Mesendoderm (in vitro differentiated cells): ENCODE results near the gene MARCHF9.

ENCODE experiments used
- DNase-seq: peaks from one replicate; pipeline ENCODE4 v3.0.0; 2013
- H2AK5ac ChIP-seq: 2 replicates; pipeline ENCODE4 v1.6.1; 2013; ENCODE audit warnings: low read length, inconsistent platforms
- H2BK120ac ChIP-seq: 2 replicates; pipeline ENCODE4 v1.6.1; 2013; ENCODE audit warnings: low read depth, mild to moderate bottlenecking, low read length, moderate library complexity, mixed read lengths
- H2BK15ac ChIP-seq: replicated peaks from 2 replicates; pipeline ENCODE4 v1.6.1; 2013; ENCODE audit warnings: low read depth, mild to moderate bottlenecking, moderate library complexity
- H2BK5ac ChIP-seq: 2 replicates; pipeline ENCODE4 v1.6.1; 2013; ENCODE audit warnings: low read length, inconsistent platforms
- H3K18ac ChIP-seq: 2 replicates; pipeline ENCODE4 v1.6.1; 2013; ENCODE audit warnings: mild to moderate bottlenecking, low read length, mixed read lengths
- H3K23ac ChIP-seq: one replicate; pipeline ENCODE4 v1.6.1; 2013; ENCODE audit warnings: low read length
- H3K27ac ChIP-seq: 2 replicates; pipeline ENCODE4 v1.5.1; 2013; ENCODE audit warnings: low read depth, mild to moderate bottlenecking, inconsistent platforms, low read length, moderate library complexity
- H3K27me3 ChIP-seq: 2 replicates; pipeline ENCODE4 v1.6.1; 2013; ENCODE audit warnings: low read length, control low read depth, mild to moderate bottlenecking, inconsistent platforms; ENCODE audit not compliant: insufficient read depth, poor library complexity
- H3K36me3 ChIP-seq: 2 replicates; pipeline ENCODE4 v1.6.1; 2013; ENCODE audit warnings: low read length, inconsistent platforms; ENCODE audit not compliant: control insufficient read depth, insufficient read depth
- H3K4ac ChIP-seq: one replicate; pipeline ENCODE4 v1.6.1; 2013; ENCODE audit warnings: low read depth, mild to moderate bottlenecking, low read length, moderate library complexity
- H3K4me1 ChIP-seq: 2 replicates; pipeline ENCODE4 v1.6.1; 2013; ENCODE audit warnings: low read depth, low read length, inconsistent platforms; ENCODE audit not compliant: control insufficient read depth
- H3K4me2 ChIP-seq: 2 replicates; pipeline ENCODE4 v1.6.1; 2013; ENCODE audit warnings: low read length
- H3K4me3 ChIP-seq: 2 replicates; pipeline ENCODE4 v1.5.1; 2013; ENCODE audit warnings: mild to moderate bottlenecking, low read length
- H3K56ac ChIP-seq: one replicate; pipeline ENCODE4 v1.6.1; 2013; ENCODE audit warnings: low read length
- H3K79me1 ChIP-seq: 2 replicates; pipeline ENCODE4 v1.6.1; 2013; ENCODE audit warnings: low read length, inconsistent platforms
- H3K79me2 ChIP-seq: 2 replicates; pipeline ENCODE4 v1.6.1; 2013; ENCODE audit warnings: mild to moderate bottlenecking, low read length; ENCODE audit not compliant: control insufficient read depth, insufficient read depth
- H3K9ac ChIP-seq: 2 replicates; pipeline ENCODE4 v1.6.1; 2013; ENCODE audit warnings: low read length, inconsistent platforms
- H4K5ac ChIP-seq: one replicate; pipeline ENCODE4 v1.6.1; 2013; ENCODE audit warnings: low read length
- H4K8ac ChIP-seq: one replicate; pipeline ENCODE4 v1.6.1; 2013; ENCODE audit warnings: low read depth, mild to moderate bottlenecking, control low read depth, low read length, moderate library complexity
- WGBS: extraction: QIAGEN DNeasy Blood & Tissue Kit; methylation state at CpG from one replicate; pipeline ENCODE4 v1.1.7; 2013; ENCODE audit warnings: low lambda C conversion rate, missing lambda C conversion rate; ENCODE audit not compliant: insufficient coverage; ENCODE audit errors: extremely low coverage; 5-methylcytosine and 5-hydroxymethylcytosine counted together

The MARCHF9 gene

DNA sequence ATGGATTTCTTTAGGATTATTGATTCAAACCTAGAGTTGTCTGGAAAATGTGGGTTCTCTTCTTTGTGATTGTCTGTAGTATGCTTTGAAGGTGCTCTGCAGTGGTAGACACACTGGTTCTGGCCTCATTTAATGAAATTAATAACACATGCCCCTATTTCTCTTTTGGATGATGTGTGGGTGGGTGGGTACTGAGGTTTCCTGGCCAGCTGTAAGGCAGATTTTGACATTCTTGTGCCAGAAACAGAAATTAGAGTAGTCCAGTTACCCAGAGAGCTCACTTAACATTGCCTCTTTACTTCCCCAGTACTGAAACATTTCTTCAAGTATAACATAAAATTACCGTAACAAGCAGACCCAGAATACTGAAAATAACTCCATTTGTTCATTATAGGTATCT lies 42.1 kb downstream of the MARCHF9 start:
- no peak overlapping the region for H3K4me2 ChIP-seq
- H3K36me3 ChIP-seq: peaks cover 6% of the 10 kb centered on the region
- no peak overlapping the region for H3K4me3 ChIP-seq
- H4K5ac ChIP-seq: no peak overlapping the region
- H3K27me3 ChIP-seq: no peaks in the 10 kb centered on the region
- H2AK5ac ChIP-seq: no peak overlapping the region
- no peak overlapping the region for H3K4ac ChIP-seq
- no peak overlapping the region for H2BK15ac ChIP-seq
- no peak overlapping the region for H3K23ac ChIP-seq
- no peak for DNase-seq
- H3K79me1 ChIP-seq: no peaks in the 10 kb centered on the region
- no peaks in the 10 kb centered on the region for H3K79me2 ChIP-seq
- no peak overlapping the region for H2BK5ac ChIP-seq
- H3K4me1 ChIP-seq: no peaks in the 10 kb centered on the region
- H3K9ac ChIP-seq: no peak overlapping the region
- no peak overlapping the region for H3K18ac ChIP-seq
- no CpG with 5 or more reads among the region's 1 CpG for WGBS
- no peak overlapping the region for H3K56ac ChIP-seq
- H4K8ac ChIP-seq: no peak overlapping the region
- no peak overlapping the region for H3K27ac ChIP-seq
- no peak overlapping the region for H2BK120ac ChIP-seq

DNA sequence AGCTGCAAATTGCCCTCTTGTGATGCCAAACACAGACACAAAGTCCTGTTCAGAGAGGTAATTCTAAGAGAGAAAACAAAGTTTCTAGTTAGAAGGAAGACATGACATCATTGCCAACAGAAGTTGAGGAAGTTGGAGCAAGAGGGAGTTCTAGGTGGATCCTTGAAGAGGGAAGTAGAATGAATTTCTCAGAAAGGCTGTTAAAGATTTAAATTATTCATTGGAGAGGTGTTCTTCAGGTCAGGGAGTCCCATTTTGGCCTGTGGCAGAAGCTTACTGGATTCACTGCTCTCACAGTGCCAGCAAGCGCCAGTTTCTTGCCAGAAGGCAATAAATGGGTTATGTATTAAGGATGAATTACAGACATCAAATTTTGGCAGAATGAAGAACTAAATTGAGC lies 43.0 kb downstream of the MARCHF9 start:
- no peak overlapping the region for H2AK5ac ChIP-seq
- H3K27ac ChIP-seq: no peak overlapping the region
- no peaks in the 10 kb centered on the region for H3K27me3 ChIP-seq
- no peaks in the 10 kb centered on the region for H3K79me1 ChIP-seq
- H3K4ac ChIP-seq: no peak overlapping the region
- H3K18ac ChIP-seq: no peak overlapping the region
- H2BK5ac ChIP-seq: no peak overlapping the region
- no peak overlapping the region for H2BK120ac ChIP-seq
- no CpG with 5 or more reads among the region's 1 CpG for WGBS
- no peak overlapping the region for H3K4me2 ChIP-seq
- H3K36me3 ChIP-seq: peaks cover 6% of the 10 kb centered on the region
- no peak overlapping the region for H3K56ac ChIP-seq
- no peak overlapping the region for H3K4me3 ChIP-seq
- no peak overlapping the region for H3K9ac ChIP-seq
- H3K23ac ChIP-seq: no peak overlapping the region
- no peaks in the 10 kb centered on the region for H3K4me1 ChIP-seq
- no peak overlapping the region for H2BK15ac ChIP-seq
- no peak for DNase-seq
- no peaks in the 10 kb centered on the region for H3K79me2 ChIP-seq
- H4K5ac ChIP-seq: no peak overlapping the region
- H4K8ac ChIP-seq: no peak overlapping the region

DNA sequence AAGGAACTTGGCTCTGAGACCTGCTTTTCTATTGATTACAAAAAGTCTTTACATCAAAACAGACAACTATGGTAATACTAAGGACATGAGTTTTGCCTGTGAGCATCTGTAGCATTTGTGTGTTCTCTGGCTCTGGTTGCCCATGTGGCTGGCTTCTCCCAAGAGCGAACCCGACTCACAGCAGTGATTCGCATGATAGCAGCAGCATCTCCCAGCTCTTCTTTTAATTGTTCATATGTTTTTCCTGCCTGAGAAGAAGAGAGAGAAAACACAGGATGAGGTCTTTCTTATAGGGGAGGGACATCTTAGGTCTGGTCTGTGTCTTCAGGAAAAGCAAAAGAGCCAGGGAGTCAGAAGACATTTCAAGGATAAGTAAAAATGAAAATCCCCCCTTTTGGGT lies 46.1 kb downstream of the MARCHF9 start:
- Histone ChIP-seq H3K18ac (no peak overlapping the region), H3K27me3 (no peaks in the 10 kb centered on the region), H3K36me3 (peaks cover 6% of the 10 kb centered on the region), H3K4ac (no peak overlapping the region), H3K79me2 (no peaks in the 10 kb centered on the region), H4K8ac (no peak overlapping the region), H3K4me1 (no peaks in the 10 kb centered on the region), H3K27ac (no peak overlapping the region), H3K23ac (no peak overlapping the region), H3K56ac (no peak overlapping the region), H2AK5ac (no peak overlapping the region), H3K4me2 (no peak overlapping the region), H3K79me1 (no peaks in the 10 kb centered on the region), H3K4me3 (no peak overlapping the region), H2BK120ac (no peak overlapping the region), H2BK5ac (no peak overlapping the region), H3K9ac (no peak overlapping the region), H4K5ac (no peak overlapping the region), H2BK15ac (no peak overlapping the region)
- no CpG with 5 or more reads among the region's 3 CpGs for WGBS
- no peak for DNase-seq

DNA sequence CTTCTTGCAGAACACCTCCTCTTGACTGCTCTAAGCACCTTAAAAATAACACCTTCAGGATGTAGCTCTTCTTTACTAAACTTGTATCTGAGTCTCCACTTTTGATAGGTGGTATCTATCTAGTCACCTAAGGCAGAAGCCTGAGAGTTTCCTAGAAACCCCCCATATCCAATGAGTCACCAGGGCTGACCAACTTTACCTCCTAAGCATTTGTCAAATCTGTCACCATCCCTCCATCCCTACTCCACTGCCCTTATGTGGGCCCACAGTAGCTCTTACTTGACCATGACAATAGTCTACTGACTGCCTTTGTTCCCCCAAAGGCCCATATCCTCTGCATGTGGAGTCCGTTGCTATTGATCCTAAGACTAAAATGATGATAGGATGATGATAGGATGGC lies 47.7 kb downstream of the MARCHF9 start:
- WGBS: no CpG with 5 or more reads among the region's 1 CpG
- Histone ChIP-seq H2BK5ac (no peak overlapping the region), H2BK120ac (no peak overlapping the region)

DNA sequence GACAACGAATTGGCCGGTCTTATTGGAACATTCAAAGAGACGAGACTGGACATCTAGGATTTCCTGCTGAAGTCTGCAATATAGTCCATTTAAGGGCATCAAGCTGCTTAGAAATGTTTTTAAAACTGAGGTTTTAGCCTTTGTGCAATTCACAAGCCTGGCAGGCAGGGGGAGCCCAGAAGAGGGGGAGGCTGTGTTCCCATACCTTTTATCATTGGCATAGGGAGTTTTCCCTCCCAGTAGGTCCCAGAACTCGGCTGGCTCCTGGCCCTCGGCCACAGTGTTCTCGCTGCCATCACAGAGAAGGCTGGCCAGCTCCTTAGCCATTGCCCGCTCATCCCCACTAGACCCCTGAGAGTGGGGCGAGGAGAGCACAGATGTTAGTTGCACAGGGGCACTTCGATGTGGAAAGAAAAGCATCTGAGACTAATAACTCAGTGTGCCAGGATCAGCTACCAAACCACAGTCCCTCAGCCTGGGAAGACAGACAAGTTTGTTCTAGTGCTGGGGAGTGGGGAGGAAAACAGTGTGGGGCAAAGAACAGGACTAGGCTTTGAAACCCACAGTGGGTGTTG lies 48.5 kb downstream of the MARCHF9 start:
- no peak overlapping the region for H4K5ac ChIP-seq
- DNase-seq: peak; percentile 69

More for the DNA sequence above, 47.7 kb downstream of the MARCHF9 start:
- Histone ChIP-seq H3K18ac (no peak overlapping the region), H2AK5ac (no peak overlapping the region), H3K27ac (no peak overlapping the region), H3K56ac (no peak overlapping the region), H3K23ac (no peak overlapping the region), H3K79me2 (no peaks in the 10 kb centered on the region), H3K27me3 (no peaks in the 10 kb centered on the region), H2BK15ac (no peak overlapping the region), H3K36me3 (peaks cover 2% of the 10 kb centered on the region), H3K79me1 (no peaks in the 10 kb centered on the region), H3K4me1 (no peaks in the 10 kb centered on the region), H3K9ac (no peak overlapping the region), H3K4me2 (no peak overlapping the region), H4K8ac (no peak overlapping the region), H3K4me3 (no peak overlapping the region), H4K5ac (no peak overlapping the region), H3K4ac (no peak overlapping the region)
- no peak for DNase-seq

DNA sequence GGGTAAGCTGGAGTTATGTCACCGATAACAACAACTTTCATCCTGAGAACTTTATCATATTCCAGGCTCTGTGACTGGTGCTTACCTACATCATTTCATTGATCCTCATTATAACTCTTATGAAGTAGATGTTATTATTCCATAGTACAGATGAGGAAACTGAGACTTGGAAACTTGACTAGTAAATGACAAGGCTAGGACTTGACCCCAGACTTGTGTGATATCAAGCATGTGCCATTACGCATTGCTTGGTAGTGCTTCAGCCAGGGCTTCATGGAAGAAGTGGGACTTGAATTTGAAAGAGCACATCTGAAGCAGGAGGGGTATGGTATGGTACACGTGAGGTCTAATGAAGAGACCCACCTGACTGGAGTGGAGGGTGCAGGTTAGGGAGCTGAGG lies 51.8 kb downstream of the MARCHF9 start:
- Histone ChIP-seq H3K36me3 (no peaks in the 10 kb centered on the region), H3K4me2 (no peak overlapping the region), H4K8ac (no peak overlapping the region), H3K79me1 (no peaks in the 10 kb centered on the region), H3K23ac (no peak overlapping the region), H2BK15ac (no peak overlapping the region), H3K27ac (no peak overlapping the region), H3K79me2 (no peaks in the 10 kb centered on the region), H3K9ac (no peak overlapping the region), H3K18ac (no peak overlapping the region), H3K27me3 (no peaks in the 10 kb centered on the region), H2BK120ac (no peak overlapping the region), H3K4me3 (no peak overlapping the region), H4K5ac (no peak overlapping the region), H2AK5ac (no peak overlapping the region), H2BK5ac (no peak overlapping the region), H3K56ac (no peak overlapping the region), H3K4ac (no peak overlapping the region), H3K4me1 (no peaks in the 10 kb centered on the region)
- WGBS: no CpG with 5 or more reads among the region's 3 CpGs
- DNase-seq: no peak

More for the DNA sequence above, 48.5 kb downstream of the MARCHF9 start:
- H3K79me1 ChIP-seq: no peaks in the 10 kb centered on the region
- H2BK120ac ChIP-seq: no peak overlapping the region
- no peaks in the 10 kb centered on the region for H3K4me1 ChIP-seq
- H3K18ac ChIP-seq: no peak overlapping the region
- no peak overlapping the region for H3K27ac ChIP-seq
- H2BK15ac ChIP-seq: no peak overlapping the region
- WGBS: no CpG with 5 or more reads among the region's 9 CpGs
- no peak overlapping the region for H4K8ac ChIP-seq
- no peaks in the 10 kb centered on the region for H3K79me2 ChIP-seq
- no peak overlapping the region for H2BK5ac ChIP-seq
- no peak overlapping the region for H3K4me3 ChIP-seq
- H3K27me3 ChIP-seq: no peaks in the 10 kb centered on the region
- no peak overlapping the region for H3K23ac ChIP-seq
- H2AK5ac ChIP-seq: no peak overlapping the region
- H3K36me3 ChIP-seq: peaks cover 2% of the 10 kb centered on the region
- H3K56ac ChIP-seq: no peak overlapping the region
- no peak overlapping the region for H3K4me2 ChIP-seq
- H3K9ac ChIP-seq: peak overlapping the region; percentile 7
- no peak overlapping the region for H3K4ac ChIP-seq
